AG09319 (cell line): ENCODE results near the gene FAM217A.

Experiments used
- DNase-seq: peaks from one replicate; pipeline ENCODE4 v3.0.0-alpha.2; 2010; ENCODE audit warnings: low read depth; ENCODE audit errors: extremely low read depth
- CTCF ChIP-seq: IDR thresholded peaks from 2 replicates; pipeline ENCODE4 v1.5.1; 2011; ENCODE audit warnings: low read depth, mild to moderate bottlenecking, inconsistent platforms, low read length, moderate library complexity

The FAM217A gene

GRCh38 chr6:4074478-4075235 is 4.3 kb downstream of the FAM217A start:
- DNase-seq = no peak
- TF ChIP-seq CTCF = no peak

- DNase-seq = no peak
- TF ChIP-seq CTCF = no peak
Observed at GRCh38 chr6:4071330-4071729, 7.6 kb downstream of the FAM217A start.

DNA sequence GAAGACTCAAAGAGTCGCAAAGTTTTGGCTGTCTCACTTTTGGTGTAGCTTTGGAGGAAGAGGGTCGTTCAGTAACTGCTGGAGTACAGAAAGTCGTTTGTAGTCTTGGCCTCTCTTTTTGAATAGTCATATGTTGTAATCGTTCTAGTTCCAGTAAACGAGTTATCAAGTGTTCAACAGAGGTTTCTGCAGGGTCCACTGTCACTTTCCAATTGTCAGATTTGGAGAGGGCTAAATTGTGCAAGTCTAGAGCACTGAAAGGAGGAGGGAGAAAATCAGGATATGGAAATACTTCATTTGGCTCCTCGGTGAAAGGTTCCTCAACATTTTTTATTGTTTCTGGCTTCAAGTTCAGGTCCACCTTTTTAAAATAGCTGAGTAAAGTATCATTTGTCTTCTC is 9.7 kb downstream of the FAM217A start:
- no peak for DNase-seq
- no peak for TF ChIP-seq CTCF

- no peak for TF ChIP-seq CTCF
- DNase-seq = no peak
Observed at GRCh38 chr6:4067673-4068072, 11.3 kb downstream of the FAM217A start.

- TF ChIP-seq CTCF = no peak
- DNase-seq = no peak
Observed at GRCh38 chr6:4066029-4066755, 12.7 kb downstream of the FAM217A start.

DNA sequence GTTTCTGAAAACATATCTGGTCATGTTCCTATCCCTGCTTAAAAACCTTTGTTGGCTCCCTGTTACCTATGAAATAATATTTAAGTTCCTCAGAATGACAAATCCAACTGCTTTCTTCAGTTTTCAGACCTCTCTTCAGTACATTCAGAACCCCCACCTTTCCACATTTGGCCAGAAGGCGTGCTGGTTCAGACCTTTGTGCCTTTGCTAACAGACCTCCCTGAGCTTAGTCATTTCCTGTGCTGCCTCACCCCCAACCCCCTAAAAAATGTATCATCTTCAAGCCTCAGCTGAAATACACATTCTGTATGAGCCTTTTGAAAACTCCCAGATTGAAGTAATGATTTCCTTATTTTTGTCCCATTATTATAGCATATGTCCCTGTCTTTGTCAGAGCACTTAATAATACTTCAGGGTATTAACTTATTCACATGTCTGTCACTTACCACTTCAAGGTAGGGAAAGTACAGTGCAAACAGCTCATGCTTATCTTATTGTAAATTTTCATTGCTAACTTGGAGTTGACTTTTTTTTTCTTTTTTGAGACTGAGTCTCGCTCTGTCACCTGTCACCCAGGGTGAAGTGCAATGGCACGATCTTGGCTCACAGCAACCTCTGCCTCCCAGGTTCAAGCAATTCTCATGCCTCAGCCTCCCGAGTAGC is 19.7 kb downstream of the FAM217A start:
- TF ChIP-seq CTCF = peak; percentile 17
- peak; percentile 27 for DNase-seq

GRCh38 chr6:4057036-4057435 is 21.9 kb downstream of the FAM217A start:
- no peak for TF ChIP-seq CTCF
- no peak for DNase-seq
